Measurements from ENCODE around the gene MED26.
A peak's percentile ranks its signal among the peaks of the same experiment; 100 is the strongest.

MED26 gene

GRCh38 chr19:16587833-16588823, 39.9 kb downstream of the MED26 start:
- DNase-seq, result no peak

GRCh38 chr19:16586991-16587832, 40.8 kb downstream of the MED26 start:
- no peak for DNase-seq

GRCh38 chr19:16586477-16586871, 41.5 kb downstream of the MED26 start:
- DNase-seq, result no peak

GRCh38 chr19:16585808-16586476, 42.1 kb downstream of the MED26 start:
- no peak for DNase-seq

- DNase-seq, result no peak
Measured at GRCh38 chr19:16585094-16585801, 42.8 kb downstream of the MED26 start.

- DNase-seq, result peak; percentile 56
Measured at GRCh38 chr19:16584248-16585093, 43.5 kb downstream of the MED26 start.

- DNase-seq, result no peak
Measured at GRCh38 chr19:16582486-16583261, 45.3 kb downstream of the MED26 start.

- DNase-seq, result no peak
Measured at GRCh38 chr19:16581971-16582343, 46.0 kb downstream of the MED26 start.

- no peak for DNase-seq
Measured at GRCh38 chr19:16581145-16581970, 46.6 kb downstream of the MED26 start.

- DNase-seq, result no peak
Measured at GRCh38 chr19:16579381-16579780, 48.6 kb downstream of the MED26 start.

GRCh38 chr19:16577531-16577985, 50.4 kb downstream of the MED26 start:
- DNase-seq, result no peak

- no peak for DNase-seq
Measured at GRCh38 chr19:16576690-16577530, 51.1 kb downstream of the MED26 start.

- DNase-seq, result no peak
Measured at GRCh38 chr19:16575861-16576689, 51.9 kb downstream of the MED26 start.

GRCh38 chr19:16575282-16575681, 52.7 kb downstream of the MED26 start:
- DNase-seq, result no peak

GRCh38 chr19:16573925-16574324, 54.1 kb downstream of the MED26 start:
- DNase-seq, result no peak

- DNase-seq, result no peak
Measured at GRCh38 chr19:16573296-16573695, 54.7 kb downstream of the MED26 start.

- peak; percentile 94 for DNase-seq
Measured at GRCh38 chr19:16572332-16573211, 55.4 kb downstream of the MED26 start, which contains the start of gene SLC35E1. SLC35E1 (minus strand) TSS chr19:16572415; CDS start chr19:16572364, 51 bp downstream.
